Adipose tissue (tissue), 3 donors: Measurements from ENCODE around the gene MAP1LC3C. TPM values are rescaled to one million over a fixed set of nuclear protein-coding genes. Genes with fewer than 3 reads are reported as not detected.

Experiments
- H3K27ac ChIP-seq: one replicate; pipeline ENCODE4 v1.5.1; 2013; ENCODE audit warnings: low read depth, low read length
- WGBS, 3 donors: extraction: QIAGEN DNeasy Blood & Tissue Kit; methylation state at CpG; one replicate each; pipeline ENCODE4 v1.1.7; 2013; 5-methylcytosine and 5-hydroxymethylcytosine counted together
- polyA plus RNA-seq, 3 donors: library from polyadenylated mRNA; stranded (reverse); fragments of 200-250 nt; gene quantifications; one replicate each; pipeline ENCODE4 v1.2.3, GENCODE V29; 2013
- donor health status: healthy with polysubstance abuse.
- donor health status: Bipolar disorder and iron deficiency.
- donor health status: healthy.

MAP1LC3C gene
- polyA plus RNA-seq = 10 to 100 TPM in 1 of 3 donors, 1 to 10 TPM in 1, under 1 TPM in 1; 0.59 to 19.1 (median 5.7) TPM

GRCh38 chr1:241999026-241999425 is at the start of gene MAP1LC3C:
Gene MAP1LC3C (minus strand): TSS chr1:241999098. CDS start chr1:241999008, 90 bp downstream.
- 30 to 45% (median 41%) methylated on average over 4 of the region's 4 CpGs for WGBS, 3 donors

GRCh38 chr1:242043165-242043564 is 44.3 kb upstream of the MAP1LC3C start:
- 39 to 52% (median 43%) methylated on average over 3 of the region's 3 CpGs for WGBS, 3 donors
- no peak overlapping the region for H3K27ac ChIP-seq

More at GRCh38 chr1:241999026-241999425, at the start of gene MAP1LC3C:
- H3K27ac ChIP-seq = no peak within 1 kb of the TSS

- no peak overlapping the region for H3K27ac ChIP-seq
- 86 to 92% (median 91%) methylated on average over 5 of the region's 5 CpGs for WGBS, 3 donors
These were observed 35.5 kb upstream of the MAP1LC3C start for GRCh38 chr1:242034392-242034791.

- 36 to 53% (median 48%) methylated on average over 4 of the region's 4 CpGs for WGBS, 3 donors
- no peak overlapping the region for H3K27ac ChIP-seq
These were observed 34.5 kb upstream of the MAP1LC3C start for GRCh38 chr1:242033447-242033846.

GRCh38 chr1:242030071-242030470 is 31.2 kb upstream of the MAP1LC3C start:
- 84 to 94% (median 84%) methylated on average over 1 of the region's 1 CpG for WGBS, 3 donors
- no peak overlapping the region for H3K27ac ChIP-seq

GRCh38 chr1:242025681-242026080 is 26.8 kb upstream of the MAP1LC3C start:
- 69 to 78% (median 71%) methylated on average over 13 of the region's 13 CpGs for WGBS, 3 donors
- H3K27ac ChIP-seq = no peak overlapping the region

GRCh38 chr1:242023805-242024204 is 24.9 kb upstream of the MAP1LC3C start:
- WGBS, 3 donors = 63 to 77% (median 73%) methylated on average over 6 of the region's 6 CpGs
- H3K27ac ChIP-seq = no peak overlapping the region

GRCh38 chr1:242019018-242019417 is 20.1 kb upstream of the MAP1LC3C start:
- WGBS, 3 donors = 63 to 78% (median 74%) methylated on average over 6 of the region's 6 CpGs
- no peak overlapping the region for H3K27ac ChIP-seq

GRCh38 chr1:242017580-242018233 is 18.8 kb upstream of the MAP1LC3C start:
- WGBS, 3 donors = 38 to 40% (median 40%) methylated on average over 10 of the region's 10 CpGs
- H3K27ac ChIP-seq = no peak overlapping the region

- no peak overlapping the region for H3K27ac ChIP-seq
These were observed 17.6 kb upstream of the MAP1LC3C start for GRCh38 chr1:242016479-242016878.

GRCh38 chr1:242011894-242012660 is 13.2 kb upstream of the MAP1LC3C start:
- no peak overlapping the region for H3K27ac ChIP-seq
- 76 to 90% (median 86%) methylated on average over 5 of the region's 5 CpGs for WGBS, 3 donors

GRCh38 chr1:242008826-242009495 is 10.1 kb upstream of the MAP1LC3C start:
- WGBS, 3 donors = 56 to 75% (median 57%) methylated on average over 5 of the region's 5 CpGs
- no peak overlapping the region for H3K27ac ChIP-seq

GRCh38 chr1:242006976-242007375 is 8.1 kb upstream of the MAP1LC3C start:
- 74 to 86% (median 81%) methylated on average over 3 of the region's 3 CpGs for WGBS, 3 donors
- no peak overlapping the region for H3K27ac ChIP-seq

- 71 to 86% (median 83%) methylated on average over 5 of the region's 5 CpGs for WGBS, 3 donors
- H3K27ac ChIP-seq = no peak overlapping the region
These were observed 7.1 kb upstream of the MAP1LC3C start for GRCh38 chr1:242005866-242006535.

- WGBS, 3 donors = 89% methylated on average over 5 of the region's 5 CpGs
These were observed 6.0 kb upstream of the MAP1LC3C start for GRCh38 chr1:242004751-242005495.

GRCh38 chr1:242002510-242002909 is 3.6 kb upstream of the MAP1LC3C start:
- H3K27ac ChIP-seq = no peak overlapping the region
- WGBS, 3 donors = 63 to 76% (median 67%) methylated on average over 4 of the region's 4 CpGs

More at GRCh38 chr1:242004751-242005495, 6.0 kb upstream of the MAP1LC3C start:
- no peak overlapping the region for H3K27ac ChIP-seq

- no peak overlapping the region for H3K27ac ChIP-seq
- 54 to 72% (median 68%) methylated on average over 5 of the region's 5 CpGs for WGBS, 3 donors
These were observed 3.2 kb upstream of the MAP1LC3C start for GRCh38 chr1:242002072-242002471.

GRCh38 chr1:242000434-242000833 is 1.5 kb upstream of the MAP1LC3C start:
- 83 to 93% (median 90%) methylated on average over 7 of the region's 7 CpGs for WGBS, 3 donors
- H3K27ac ChIP-seq = no peak overlapping the region
